Cardiac atrium fibroblast (primary cell): ENCODE measurements around the gene CEACAM8. TPM values are rescaled to one million over a fixed set of nuclear protein-coding genes. Genes with fewer than 3 reads are reported as not detected.

Experiments
- total RNA-seq: library from RNA; depleted of rRNA; stranded (reverse); fragments of >200 nt; gene quantifications from 2 replicates; pipeline ENCODE4 v1.2.3, GENCODE V29; 2015

CEACAM8 gene
- not detected in 2 replicates for total RNA-seq

GRCh38 chr19:42594617-42595489 lies at the start of gene CEACAM8:
Gene CEACAM8 (minus strand): TSS chr19:42594924. CDS start chr19:42594828, 96 bp downstream.

Other genes with a start within 250 kb of the CEACAM8 start
- gene CNFN, start 204.6 kb downstream of the CEACAM8 start, total RNA-seq, result not detected in 2 replicates
- 2.2 and 3.4 TPM in 2 replicates for gene LIPE, start 167.5 kb downstream of the CEACAM8 start, total RNA-seq
- gene CXCL17, start 152.0 kb downstream of the CEACAM8 start, total RNA-seq, result not detected in 2 replicates
- 0.49 TPM in 1 of 2 replicates, not detected in the other for gene CEACAM1, start 66.4 kb downstream of the CEACAM8 start, total RNA-seq
- gene PSG3, start 145.6 kb upstream of the CEACAM8 start, total RNA-seq, result not detected in 2 replicates
- gene PSG8, start 170.8 kb upstream of the CEACAM8 start, total RNA-seq, result not detected in 2 replicates